G401 (cell line): ENCODE data around the gene RFX5. TPM values are rescaled to one million over a fixed set of nuclear protein-coding genes. Genes with fewer than 3 reads are reported as not detected.
A peak's percentile ranks its signal among the peaks of the same experiment; 100 is the strongest.

Experiments
- DNase-seq: peaks from one replicate; pipeline ENCODE4 v3.0.0-alpha.2; 2015; ENCODE audit warnings: low spot score
- in situ Hi-C: cut with HindIII; loops from 2 replicates; pipeline ENCODE4 v1.10.0; 2016; ENCODE audit warnings: low sequenced_read_pairs, mixed read lengths
- total RNA-seq: library from RNA; depleted of rRNA; stranded (reverse); fragments of >200 nt; shearing (Covaris generic); gene quantifications from 2 replicates; pipeline ENCODE4 v1.2.3, GENCODE V29; 2014

Gene RFX5
- total RNA-seq, 1 experiment from 2014 or later, result 125 TPM

DNA sequence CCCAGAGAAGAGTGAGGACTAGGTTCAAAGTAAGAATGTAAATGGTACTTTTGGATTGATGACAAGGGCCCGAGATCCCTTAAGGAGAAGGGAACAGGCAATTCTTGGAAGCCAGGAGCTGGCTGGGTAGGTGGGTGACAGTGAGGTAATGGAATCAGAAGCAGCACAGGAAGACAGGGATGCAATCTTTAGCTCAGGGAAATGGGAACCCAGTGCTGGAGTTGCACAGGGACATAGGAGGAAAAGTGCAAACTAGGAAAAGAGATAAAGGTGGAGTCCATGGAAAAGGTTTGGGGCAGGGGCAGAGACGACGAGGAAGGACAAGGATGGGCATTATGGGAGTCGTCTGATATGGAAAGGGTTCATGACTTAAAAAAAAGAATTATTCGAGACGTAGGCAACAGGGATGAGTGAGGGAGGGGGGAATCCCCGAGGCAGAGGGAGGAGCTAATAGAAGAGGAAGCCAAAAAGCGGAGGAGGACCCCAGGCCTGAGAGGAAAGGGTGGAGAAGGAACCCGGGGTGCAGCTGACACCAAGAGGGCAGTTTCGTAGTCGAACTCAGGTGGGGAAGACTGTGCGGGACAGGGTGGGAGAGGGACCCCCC, 20.3 kb downstream of the RFX5 start:
- in situ Hi-C loops, result no loop called here
- peak; percentile 52 for DNase-seq

DNA sequence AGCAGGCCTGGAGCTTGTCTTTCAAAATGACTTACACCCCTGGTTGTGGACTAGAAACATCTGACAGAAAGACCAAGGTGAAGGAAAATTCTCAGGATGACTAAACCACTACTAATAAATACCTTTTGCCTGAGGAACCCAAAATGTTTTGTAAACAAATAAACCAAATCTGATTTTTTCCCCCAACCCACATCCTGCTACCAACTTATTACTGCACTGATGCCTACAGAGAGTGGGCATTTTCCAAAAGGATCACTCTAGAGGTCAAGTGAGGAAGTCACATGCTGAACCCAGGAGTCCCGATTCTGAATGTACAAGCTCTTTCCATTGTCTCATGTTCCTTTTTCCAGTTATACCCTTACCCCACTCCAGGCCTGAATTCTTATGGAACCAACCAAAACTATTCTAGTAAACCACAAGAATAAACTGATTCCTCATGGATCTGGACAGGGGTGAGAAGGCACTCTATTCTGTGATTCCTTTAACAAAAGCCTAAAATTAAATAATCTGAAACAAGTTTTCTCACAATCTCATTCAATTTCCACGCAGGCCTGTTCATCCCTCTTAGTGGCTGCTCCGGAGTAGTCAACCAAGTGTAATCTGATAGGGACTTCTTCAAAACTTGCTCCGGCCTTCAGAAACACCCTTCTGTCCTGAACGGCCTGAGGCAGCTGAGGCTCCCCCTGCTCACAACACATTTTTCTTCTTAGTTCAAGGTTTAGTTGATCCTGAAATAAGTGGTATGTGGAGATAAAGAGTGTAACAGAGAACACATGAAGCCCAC, 21.2 kb downstream of the RFX5 start:
- no peak for DNase-seq
- in situ Hi-C loops, result no loop called here

DNA sequence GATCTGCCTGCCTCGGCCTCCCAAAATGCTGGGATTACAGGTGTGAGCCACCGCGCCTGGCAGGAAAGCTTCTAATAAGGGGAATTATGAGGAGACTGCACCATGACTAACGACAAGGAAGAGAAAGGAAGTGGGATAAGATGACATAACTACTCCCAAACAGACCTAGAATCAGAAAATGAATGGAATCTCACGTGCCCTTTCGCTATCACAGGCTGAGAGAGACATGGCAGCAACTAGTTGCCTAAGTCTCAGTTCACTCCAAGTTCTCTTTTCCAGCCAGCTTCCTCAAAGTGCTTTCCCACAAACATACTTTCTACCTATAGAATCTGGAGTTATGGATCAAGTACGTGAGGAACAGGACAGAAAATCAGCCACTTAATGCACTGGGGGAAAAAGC, 21.8 kb downstream of the RFX5 start:
- in situ Hi-C loops, result no loop called here
- no peak for DNase-seq

DNA sequence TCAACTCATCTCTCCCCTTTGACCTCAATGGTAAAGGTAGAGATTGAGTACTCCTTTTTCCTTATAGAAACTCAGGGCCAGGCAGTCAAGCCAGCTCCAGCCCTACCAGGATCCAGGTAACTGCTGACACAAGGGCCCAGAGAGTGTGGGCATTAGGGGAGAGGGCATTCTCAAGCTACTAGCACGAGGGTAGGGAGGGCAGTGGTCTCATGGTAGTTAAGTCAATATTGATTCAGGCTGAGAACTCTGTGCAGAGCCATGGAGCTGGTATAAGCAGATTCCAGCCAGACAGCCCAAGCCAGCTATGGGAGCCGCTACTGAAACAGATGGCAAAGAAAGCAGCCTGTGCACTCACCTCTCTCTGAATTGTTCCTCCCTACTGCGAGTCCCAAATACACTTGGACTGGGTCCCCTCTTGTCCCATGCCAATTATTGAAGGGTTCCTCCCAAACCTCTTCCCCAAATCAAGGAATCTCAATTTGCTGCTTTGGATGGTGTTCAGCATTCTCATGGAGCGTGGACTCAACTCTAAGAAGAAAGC, 22.6 kb downstream of the RFX5 start:
- peak; percentile 89 for DNase-seq
- in situ Hi-C loops, result no loop called here

DNA sequence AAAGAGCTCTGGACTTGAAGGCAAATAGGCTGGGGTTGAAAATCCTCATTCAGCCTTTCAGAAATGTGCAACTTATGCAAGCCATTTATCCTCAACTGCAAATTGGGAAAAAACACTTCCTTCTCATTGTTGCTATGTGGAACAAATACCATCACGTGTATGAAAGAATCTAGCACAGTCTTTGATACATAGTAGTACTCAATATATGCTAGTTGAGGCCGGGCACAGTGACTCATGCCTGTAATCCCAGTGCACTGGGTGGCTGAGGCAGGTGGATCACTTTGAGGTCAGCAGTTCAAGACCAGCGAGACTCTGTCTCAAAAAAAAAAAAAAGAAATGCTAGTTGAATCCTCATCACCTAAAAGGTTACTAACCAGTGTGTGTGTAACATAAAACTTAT, 28.1 kb downstream of the RFX5 start:
- in situ Hi-C loops, result no loop called here

DNA sequence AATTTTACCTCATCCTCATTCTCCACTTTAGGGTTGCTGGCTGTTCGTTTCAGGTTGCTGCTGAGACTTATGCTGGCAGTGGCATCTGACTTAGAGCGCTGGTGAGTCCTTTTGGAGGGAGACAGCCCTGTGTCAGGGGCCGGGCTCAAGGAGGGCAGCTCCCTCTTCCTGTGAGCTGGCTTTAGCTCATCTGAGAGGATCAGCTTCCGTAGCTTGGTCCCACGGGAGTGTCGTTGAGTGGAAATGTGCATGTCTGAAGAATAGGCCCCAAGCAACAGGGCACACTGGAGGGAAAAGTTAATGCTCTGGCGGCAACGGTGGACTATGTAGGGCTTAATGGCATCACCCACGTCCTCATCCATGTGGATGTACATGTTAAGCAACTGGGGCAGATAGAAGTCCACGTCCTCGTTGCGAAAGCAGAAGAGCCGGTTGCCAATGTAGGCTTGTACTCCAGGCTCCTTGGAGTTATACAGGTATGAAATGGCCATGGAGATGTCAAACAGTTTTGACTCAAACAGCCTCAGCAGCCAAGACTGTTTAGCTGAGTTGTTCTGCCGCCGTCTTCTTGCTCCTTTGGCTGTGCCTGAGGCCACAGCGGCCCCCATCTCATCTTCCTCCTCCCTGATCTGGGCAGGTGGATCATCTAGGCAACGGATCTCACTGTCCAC, 31.4 kb downstream of the RFX5 start:
- DNase-seq, result no peak
- in situ Hi-C loops, result no loop called here

More for the DNA sequence above, 28.1 kb downstream of the RFX5 start:
- no peak for DNase-seq

DNA sequence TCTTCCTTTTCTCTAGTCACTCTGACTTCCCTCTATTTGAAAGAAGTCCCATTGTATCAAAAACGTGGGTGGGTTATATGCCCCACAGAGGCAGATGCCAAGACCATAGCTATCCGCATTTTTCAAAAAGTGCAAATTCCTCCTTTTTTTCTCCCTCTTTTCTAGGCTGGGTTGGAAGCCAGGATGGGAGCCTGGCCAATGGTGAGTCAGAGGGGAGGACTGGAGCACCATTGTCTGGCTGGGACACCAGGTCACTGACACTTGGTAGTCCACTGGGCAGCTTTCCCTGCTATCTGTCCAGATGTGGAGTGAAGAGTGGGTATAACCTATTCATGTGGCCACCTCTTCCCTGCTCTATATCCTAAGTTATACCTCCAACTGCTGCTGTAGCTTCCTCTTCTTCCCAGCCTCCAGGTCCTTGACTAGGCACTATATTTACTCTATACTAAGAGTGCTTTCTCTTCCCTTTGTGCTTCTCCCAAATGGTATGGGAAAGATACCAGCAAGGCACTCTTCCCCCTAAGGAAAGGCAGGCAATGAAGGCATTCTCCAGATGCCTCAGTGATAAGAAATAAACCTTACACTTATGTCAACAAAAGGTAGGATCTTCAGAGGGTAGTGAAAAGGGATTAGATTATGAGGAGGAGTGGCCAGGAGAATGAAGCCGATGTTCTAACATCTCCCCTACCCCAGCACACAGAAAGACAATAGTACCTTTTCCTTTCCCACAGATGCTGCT, 32.7 kb downstream of the RFX5 start:
- in situ Hi-C loops, result no loop called here
- DNase-seq, result peak; percentile 39

DNA sequence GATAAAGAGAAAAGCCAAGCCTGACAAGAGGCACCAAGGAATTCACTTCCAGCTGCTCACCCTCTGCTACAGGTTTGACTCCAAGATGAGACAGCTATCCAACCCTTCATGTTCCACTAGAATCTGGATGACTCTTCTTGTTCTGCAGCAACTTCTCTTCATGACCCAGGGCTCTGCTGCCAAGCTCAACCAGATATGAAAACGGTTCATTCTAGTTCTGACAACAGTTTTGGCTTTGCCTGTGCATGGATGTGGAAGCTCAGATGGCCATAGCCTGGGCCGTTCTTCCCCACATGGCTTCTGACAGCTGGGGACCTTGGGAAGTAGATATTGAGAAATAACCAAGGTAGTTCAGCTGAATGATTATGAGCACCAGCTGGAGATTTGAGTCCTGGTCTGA, 33.6 kb downstream of the RFX5 start:
- in situ Hi-C loops, result no loop called here
- DNase-seq, result no peak

DNA sequence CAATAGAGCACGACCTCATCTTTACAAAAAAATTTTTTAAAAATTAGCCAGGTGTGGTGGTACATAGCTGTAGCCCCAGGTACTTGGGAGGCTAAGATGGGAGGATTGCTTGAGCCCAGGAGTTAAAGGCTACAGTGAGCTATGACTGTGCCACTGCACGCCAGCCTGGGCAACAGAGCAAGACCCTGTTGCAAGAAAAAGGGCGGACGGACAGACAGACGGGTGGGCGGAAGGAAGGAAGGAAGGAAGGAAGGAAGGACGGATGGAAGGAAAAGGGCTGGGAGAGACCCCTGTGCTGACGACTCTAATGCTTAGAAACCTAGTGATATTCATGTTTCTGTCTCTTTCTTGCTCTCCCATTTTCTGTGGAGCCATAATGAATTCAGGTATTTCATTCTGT, 34.2 kb downstream of the RFX5 start:
- in situ Hi-C loops, result no loop called here
- DNase-seq, result no peak

DNA sequence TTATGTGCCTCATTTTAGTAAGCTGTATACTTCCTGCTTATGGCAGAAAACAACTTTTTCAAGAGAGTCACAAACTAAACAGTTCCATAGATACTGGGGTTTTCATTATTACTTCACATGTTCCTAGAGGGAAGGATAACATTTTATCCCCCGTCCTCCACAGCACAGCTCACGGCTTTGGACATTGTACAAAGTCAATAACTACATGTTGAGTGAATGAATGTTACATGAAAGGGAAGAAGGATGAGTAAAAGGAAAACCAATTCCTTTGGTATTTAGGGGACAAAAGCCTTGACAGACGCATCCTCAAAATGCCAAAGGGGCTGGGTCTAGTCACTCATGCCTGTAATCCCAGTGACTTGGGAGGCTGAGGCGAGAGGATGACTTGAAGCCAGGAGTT, 34.6 kb downstream of the RFX5 start:
- in situ Hi-C loops, result no loop called here

DNA sequence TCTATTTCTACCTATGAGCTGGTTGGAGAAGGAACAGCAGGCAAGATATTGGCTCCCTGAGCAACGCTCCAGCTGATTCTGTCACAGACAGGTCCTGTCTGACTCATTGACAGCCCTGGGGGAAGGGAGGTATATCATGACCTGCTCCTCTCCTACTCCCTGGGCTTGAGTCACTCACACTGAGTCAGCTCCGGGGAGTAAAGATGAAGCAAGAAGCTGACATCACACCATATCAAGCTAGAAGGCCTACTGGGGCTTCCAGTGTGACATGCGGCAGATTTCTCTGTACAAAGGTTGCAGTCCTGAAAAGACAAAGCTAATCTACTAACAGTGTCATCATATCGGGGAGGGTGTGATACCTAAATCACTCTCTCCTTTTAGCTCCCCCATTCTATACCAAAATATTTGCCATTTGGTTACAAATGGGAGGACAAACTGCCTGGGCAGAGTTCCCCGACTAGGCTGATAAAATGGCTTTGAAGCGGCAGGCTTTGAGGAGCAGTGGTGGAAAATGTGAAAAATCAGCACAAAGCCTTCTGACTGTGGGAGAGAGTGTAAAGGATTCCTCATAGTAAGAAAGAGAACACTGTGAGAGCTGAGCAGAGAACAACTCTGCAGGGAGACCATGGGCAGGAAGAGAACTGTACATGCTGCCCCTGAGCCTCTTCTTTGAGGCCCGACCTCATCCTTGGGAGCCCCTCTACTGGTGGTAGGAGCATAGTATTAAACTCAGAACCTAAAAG, 35.3 kb downstream of the RFX5 start:
- DNase-seq, result no peak
- in situ Hi-C loops, result no loop called here

More for the DNA sequence above, 34.6 kb downstream of the RFX5 start:
- DNase-seq, result no peak

DNA sequence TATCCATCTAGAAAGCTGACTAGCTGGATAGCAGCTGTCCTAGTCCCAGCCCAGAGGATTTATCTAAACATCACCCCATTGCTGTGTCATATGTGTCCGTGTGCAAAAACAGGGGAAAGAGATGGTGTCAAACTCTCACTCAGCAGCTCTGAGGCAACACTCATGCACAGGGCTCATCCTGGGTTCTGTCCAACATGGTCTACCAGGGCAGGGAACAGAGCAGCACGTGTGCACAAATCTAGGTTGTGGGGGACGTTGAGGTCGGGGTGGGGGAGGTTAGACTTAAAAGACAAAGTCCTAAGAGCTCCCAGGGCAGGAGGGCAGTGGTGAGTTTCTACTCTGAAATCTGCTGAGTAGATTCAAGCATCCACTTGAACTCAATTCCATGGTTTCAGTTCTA, 36.0 kb downstream of the RFX5 start:
- in situ Hi-C loops, result no loop called here
- no peak for DNase-seq

DNA sequence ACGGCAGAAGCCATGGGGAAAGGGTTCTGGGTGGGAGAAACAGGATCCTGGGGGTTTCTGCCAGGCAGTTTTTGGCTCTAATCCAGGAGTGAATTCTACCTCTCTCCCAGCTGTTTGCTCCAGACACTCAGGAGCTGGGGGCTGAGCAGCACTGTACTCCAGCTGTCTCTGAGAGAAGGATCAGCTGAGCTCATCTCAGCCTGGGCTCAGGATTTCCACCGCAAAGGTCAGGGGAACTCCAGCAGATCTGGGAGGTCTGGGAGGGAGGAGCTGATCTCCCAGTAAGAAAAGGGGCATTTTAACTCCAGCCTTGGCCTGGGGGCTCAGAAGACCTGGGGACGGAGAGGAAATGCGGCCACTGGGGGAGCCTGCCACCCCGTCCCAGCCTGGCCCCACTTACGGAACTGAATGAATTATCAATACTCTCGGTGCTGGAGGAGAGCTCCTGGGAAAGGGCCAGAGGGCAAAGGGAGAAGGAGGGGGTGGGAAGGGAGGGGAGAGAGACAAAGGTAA, 37.2 kb downstream of the RFX5 start:
- in situ Hi-C loops, result no loop called here
- DNase-seq, result no peak

DNA sequence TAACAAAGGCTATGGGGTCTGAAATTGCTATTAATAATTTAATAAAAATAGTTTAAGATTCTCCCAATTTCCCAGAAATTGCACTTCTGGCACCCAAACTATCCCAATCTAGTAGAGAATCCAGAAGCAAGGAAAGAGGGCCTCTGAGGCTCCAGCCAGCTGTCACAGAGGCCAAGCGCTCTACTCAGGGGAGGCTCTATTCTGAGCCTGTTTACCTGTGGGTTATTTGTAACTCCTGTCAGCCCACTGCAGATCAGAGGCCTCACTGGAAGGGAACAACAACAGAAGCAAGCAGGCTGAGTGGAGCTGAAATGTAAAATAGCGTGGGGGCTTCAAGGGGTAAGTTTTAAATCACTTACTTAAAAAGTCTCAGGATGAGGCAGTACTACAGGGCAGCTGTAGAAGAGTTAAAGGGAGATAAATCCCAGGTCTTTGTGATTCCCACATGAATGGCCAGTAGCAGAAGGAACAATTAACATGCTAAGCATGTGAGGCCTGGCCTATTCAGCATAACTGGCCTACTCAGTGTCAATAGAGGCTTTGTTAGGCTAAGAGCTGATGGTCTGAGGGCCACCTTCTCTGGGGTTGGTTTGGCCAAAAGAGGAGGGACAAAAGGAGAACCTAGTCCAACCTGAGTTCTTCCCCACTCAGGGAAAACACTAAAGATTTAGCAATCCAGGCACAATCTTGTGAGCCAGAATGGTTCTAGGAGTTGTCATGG, 52.1 kb downstream of the RFX5 start:
- in situ Hi-C loops, result no loop called here
- no peak for DNase-seq

DNA sequence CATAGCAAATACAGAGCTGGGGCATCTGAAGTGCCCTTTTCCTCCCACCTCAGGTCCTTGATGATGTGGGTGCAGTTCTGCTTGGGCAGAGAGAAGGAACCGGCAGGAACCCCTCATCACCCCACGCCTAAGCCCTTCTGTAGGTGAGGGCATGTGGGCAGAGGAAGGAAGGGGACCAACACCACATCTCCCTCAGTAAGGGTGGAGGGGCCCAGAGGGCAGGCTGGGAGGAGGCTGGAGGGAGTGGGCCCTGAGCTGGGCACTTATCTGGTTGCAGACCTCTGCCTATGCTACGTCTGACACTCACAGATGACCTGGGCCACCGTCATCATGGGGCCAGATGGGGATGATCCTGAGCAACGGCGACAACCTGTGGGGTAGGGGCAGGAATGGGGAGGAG, 54.0 kb downstream of the RFX5 start:
- in situ Hi-C loops, result no loop called here
- no peak for DNase-seq

DNA sequence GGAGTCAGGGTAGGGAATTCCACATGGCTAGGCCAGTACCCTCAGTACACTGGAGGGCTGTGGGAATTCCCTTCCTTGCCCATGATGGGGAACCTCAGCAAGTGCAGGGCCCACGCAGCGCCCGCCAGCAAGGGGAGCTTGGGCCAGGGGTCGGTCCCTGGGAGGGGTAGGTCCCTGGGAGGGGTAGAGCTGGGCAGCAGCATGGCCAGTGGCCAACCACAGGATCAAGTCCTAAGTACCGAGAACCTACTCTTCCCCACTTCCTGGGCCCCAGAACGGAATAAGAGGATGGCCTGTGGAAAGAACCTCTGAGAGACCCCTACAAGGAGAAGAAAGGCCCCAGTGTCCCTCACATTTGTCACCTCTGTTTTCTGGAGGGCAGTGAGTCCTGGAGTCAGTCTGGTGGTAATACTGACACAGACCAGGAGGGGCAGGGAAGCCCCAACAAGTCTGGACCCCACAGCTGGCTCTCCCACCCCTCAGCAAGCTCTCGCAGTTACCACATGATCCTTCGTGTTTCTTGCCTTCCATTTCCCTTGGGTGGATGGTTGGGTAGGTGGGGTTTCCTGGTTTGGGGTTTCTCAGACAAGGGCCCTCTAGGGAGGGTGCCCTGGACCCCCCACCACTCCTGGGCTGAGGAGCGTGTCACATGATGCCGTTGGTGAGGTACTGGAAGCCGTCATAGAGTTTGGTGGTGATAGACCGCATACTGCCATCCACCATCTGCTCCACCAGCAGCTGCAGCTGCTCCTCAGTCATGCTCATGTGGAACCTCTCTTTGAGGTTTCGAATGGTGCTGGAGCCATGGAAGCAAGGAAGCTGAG, 54.6 kb downstream of the RFX5 start:
- in situ Hi-C loops, result no loop called here
- no peak for DNase-seq

DNA sequence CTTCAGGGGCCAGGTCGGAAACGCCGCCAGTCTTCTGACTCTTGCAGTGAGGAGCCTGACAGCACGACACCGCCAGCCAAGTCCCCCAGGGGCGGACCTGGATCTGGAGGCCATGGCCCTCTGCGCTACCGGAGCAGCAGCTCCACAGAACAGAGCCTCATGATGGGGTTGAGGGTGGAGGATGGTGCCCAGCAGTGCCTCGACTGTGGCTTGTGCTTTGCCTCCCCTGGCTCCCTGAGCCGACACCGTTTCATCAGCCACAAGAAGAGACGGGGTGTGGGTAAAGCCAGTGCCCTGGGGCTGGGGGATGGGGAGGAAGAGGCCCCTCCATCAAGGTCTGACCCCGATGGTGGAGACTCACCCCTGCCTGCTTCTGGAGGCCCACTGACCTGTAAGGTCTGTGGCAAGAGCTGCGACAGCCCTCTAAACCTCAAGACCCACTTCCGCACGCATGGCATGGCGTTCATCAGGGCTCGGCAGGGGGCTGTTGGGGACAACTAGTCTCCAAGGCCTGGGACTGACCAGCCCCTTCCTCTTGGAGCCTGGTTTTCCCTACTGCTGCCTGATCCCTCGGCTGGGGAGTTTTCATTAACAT, 56.2 kb downstream of the RFX5 start:
- in situ Hi-C loops, result no loop called here
- no peak for DNase-seq
